Activated CD4-positive, CD25-positive, alpha-beta regulatory T cell (primary cell): ENCODE results near the gene NPRL2.

ENCODE experiments used
- DNase-seq, 4 experiments: peaks; one replicate each; lab custom pipeline; 2025; lab: John Stamatoyannopoulos, UW

The NPRL2 gene

GRCh38 chr3:50350527-50351322 is at the start of gene NPRL2, which contains the start of gene CYB561D2:
Gene NPRL2 (minus strand): TSS chr3:50350775. CDS start chr3:50350652, 123 bp downstream.
Gene CYB561D2 (plus strand): TSS chr3:50350862. CDS start chr3:50351434, 572 bp downstream.
- peak; percentile 94 to 98 (median 98) for DNase-seq

GRCh38 chr3:50396502-50396901 is 45.9 kb upstream of the NPRL2 start:
- DNase-seq: no peak

- DNase-seq: no peak
These were observed 44.7 kb upstream of the NPRL2 start for GRCh38 chr3:50395070-50395860.

- DNase-seq: no peak
These were observed 42.5 kb upstream of the NPRL2 start for GRCh38 chr3:50393061-50393460.

- no peak for DNase-seq
These were observed 41.6 kb upstream of the NPRL2 start for GRCh38 chr3:50392101-50392715.

GRCh38 chr3:50390508-50391224 is 40.1 kb upstream of the NPRL2 start:
- DNase-seq: no peak

- DNase-seq: no peak
These were observed 38.8 kb upstream of the NPRL2 start for GRCh38 chr3:50389414-50389767.

- DNase-seq: no peak
These were observed 38.3 kb upstream of the NPRL2 start for GRCh38 chr3:50388720-50389413.

GRCh38 chr3:50388016-50388719 is 37.6 kb upstream of the NPRL2 start:
- no peak for DNase-seq

- no peak for DNase-seq
These were observed 35.2 kb upstream of the NPRL2 start for GRCh38 chr3:50385754-50386153.

- DNase-seq: no peak
These were observed 33.2 kb upstream of the NPRL2 start for GRCh38 chr3:50383750-50384149.

- DNase-seq: no peak
These were observed 32.1 kb upstream of the NPRL2 start for GRCh38 chr3:50382722-50383121.

- no peak for DNase-seq
These were observed 30.8 kb upstream of the NPRL2 start for GRCh38 chr3:50381383-50381782.

- DNase-seq: no peak
These were observed 30.0 kb upstream of the NPRL2 start for GRCh38 chr3:50380405-50381085.

- DNase-seq: no peak
These were observed 28.2 kb upstream of the NPRL2 start for GRCh38 chr3:50378757-50379156.

GRCh38 chr3:50378024-50378423 is 27.4 kb upstream of the NPRL2 start:
- DNase-seq: no peak

GRCh38 chr3:50375258-50375931 is 24.8 kb upstream of the NPRL2 start:
- no peak for DNase-seq

- no peak for DNase-seq
These were observed 24.0 kb upstream of the NPRL2 start for GRCh38 chr3:50374363-50375257.
